B cell (primary cell): ENCODE data around the gene BDH2.

ENCODE experiments used
- EZH2 ChIP-seq: IDR thresholded peaks from 2 replicates; pipeline ENCODE4 v1.6.1; 2012; ENCODE audit warnings: borderline replicate concordance, low read depth, mild to moderate bottlenecking, moderate library complexity, low read length; ENCODE audit not compliant: insufficient read depth, poor library complexity, severe bottlenecking
- TF ChIP-seq, protein P1 (sequence below): fragments of 200-600 bp; IDR thresholded peaks from one replicate; pipeline ENCODE4 v1.8.0; 2022; ENCODE audit warnings: antibody characterized with exemption, mild to moderate bottlenecking

DNA sequence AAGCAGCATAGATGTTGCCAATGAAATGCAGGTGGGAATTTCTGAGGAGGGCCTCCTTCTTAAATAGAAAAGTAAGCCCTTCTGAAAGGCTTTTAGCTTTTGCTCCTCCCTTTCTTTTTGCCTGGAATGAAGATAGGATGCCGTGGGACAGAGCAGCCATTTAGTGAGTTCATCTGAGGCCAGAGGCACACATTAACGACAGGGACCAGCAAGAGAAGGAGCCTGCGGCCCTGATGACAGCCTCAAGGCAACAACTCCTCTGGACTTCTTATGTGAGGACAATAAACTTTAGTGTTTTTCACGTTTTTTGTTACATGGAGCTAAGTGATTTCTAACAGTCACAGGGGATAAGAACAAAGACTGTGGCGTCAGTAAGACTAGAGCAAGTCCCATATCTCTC, 1.1 kb upstream of the BDH2 start:
- TF ChIP-seq, protein P1, sequence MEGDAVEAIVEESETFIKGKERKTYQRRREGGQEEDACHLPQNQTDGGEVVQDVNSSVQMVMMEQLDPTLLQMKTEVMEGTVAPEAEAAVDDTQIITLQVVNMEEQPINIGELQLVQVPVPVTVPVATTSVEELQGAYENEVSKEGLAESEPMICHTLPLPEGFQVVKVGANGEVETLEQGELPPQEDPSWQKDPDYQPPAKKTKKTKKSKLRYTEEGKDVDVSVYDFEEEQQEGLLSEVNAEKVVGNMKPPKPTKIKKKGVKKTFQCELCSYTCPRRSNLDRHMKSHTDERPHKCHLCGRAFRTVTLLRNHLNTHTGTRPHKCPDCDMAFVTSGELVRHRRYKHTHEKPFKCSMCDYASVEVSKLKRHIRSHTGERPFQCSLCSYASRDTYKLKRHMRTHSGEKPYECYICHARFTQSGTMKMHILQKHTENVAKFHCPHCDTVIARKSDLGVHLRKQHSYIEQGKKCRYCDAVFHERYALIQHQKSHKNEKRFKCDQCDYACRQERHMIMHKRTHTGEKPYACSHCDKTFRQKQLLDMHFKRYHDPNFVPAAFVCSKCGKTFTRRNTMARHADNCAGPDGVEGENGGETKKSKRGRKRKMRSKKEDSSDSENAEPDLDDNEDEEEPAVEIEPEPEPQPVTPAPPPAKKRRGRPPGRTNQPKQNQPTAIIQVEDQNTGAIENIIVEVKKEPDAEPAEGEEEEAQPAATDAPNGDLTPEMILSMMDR, result no peak
- no peak for TF ChIP-seq EZH2
